BJ (cell line): Measurements from ENCODE around the gene ZNF697. TPM values are rescaled to one million over a fixed set of nuclear protein-coding genes. Genes with fewer than 3 reads are reported as not detected.
A peak's percentile ranks its signal among the peaks of the same experiment; 100 is the strongest.
"Not testable (repeated sequence)": the region's sequence is repeated elsewhere in the genome, so short reads cannot be mapped to it uniquely, and the experiment has no call there.

ENCODE experiments used
- CTCF ChIA-PET: fragments of 350-600 bp; formaldehyde crosslinking; extraction: SDS; loops from one replicate; lab custom pipeline; 2021; ENCODE audit warnings: antibody characterized with exemption, inconsistent platforms; lab: Yijun Ruan, JAX
- POLR2A ChIA-PET: fragments of 300-600 bp; sonication (Branson Sonifier 250); formaldehyde crosslinking; extraction: SDS; loops from one replicate; lab custom pipeline; 2021; ENCODE audit warnings: antibody characterized with exemption; lab: Charles Lee
- DNase-seq: peaks from one replicate; pipeline ENCODE4 v3.0.0-alpha.2; 2011; ENCODE audit warnings: low read depth
- H3K27me3 ChIP-seq: 2 replicates; pipeline ENCODE4 v1.6.0; 2011; ENCODE audit warnings: low read length; ENCODE audit not compliant: control insufficient read depth, insufficient read depth
- H3K36me3 ChIP-seq: 2 replicates; pipeline ENCODE4 v1.5.1; 2011; ENCODE audit warnings: low read length; ENCODE audit not compliant: control insufficient read depth, insufficient read depth
- H3K4me3 ChIP-seq: 2 replicates; pipeline ENCODE4 v1.5.1; 2011; ENCODE audit warnings: low read depth, mild to moderate bottlenecking, control low read depth, low read length
- CTCF ChIP-seq: IDR thresholded peaks from 2 replicates; pipeline ENCODE4 v1.5.1; 2011; ENCODE audit warnings: low read depth, mild to moderate bottlenecking, control low read depth, inconsistent platforms, low read length, moderate library complexity; ENCODE audit not compliant: insufficient read depth
- polyA minus RNA-seq: library from RNA; depleted of rRNA, polyadenylated mRNA; stranded (reverse); fragments of >200 nt; gene quantifications from 2 replicates; pipeline ENCODE4 v1.2.3, GENCODE V29; 2011; rRNA and poly(A)+ RNA removed
- polyA plus RNA-seq: library from polyadenylated mRNA; depleted of rRNA; stranded (reverse); fragments of >200 nt; gene quantifications from 2 replicates; pipeline ENCODE4 v1.2.3, GENCODE V29; 2011; rRNA removed

ZNF697 gene
- polyA plus RNA-seq, result 3.2 and 5.7 TPM in 2 replicates
- polyA minus RNA-seq, result 6.4 and 6.6 TPM in 2 replicates

DNA sequence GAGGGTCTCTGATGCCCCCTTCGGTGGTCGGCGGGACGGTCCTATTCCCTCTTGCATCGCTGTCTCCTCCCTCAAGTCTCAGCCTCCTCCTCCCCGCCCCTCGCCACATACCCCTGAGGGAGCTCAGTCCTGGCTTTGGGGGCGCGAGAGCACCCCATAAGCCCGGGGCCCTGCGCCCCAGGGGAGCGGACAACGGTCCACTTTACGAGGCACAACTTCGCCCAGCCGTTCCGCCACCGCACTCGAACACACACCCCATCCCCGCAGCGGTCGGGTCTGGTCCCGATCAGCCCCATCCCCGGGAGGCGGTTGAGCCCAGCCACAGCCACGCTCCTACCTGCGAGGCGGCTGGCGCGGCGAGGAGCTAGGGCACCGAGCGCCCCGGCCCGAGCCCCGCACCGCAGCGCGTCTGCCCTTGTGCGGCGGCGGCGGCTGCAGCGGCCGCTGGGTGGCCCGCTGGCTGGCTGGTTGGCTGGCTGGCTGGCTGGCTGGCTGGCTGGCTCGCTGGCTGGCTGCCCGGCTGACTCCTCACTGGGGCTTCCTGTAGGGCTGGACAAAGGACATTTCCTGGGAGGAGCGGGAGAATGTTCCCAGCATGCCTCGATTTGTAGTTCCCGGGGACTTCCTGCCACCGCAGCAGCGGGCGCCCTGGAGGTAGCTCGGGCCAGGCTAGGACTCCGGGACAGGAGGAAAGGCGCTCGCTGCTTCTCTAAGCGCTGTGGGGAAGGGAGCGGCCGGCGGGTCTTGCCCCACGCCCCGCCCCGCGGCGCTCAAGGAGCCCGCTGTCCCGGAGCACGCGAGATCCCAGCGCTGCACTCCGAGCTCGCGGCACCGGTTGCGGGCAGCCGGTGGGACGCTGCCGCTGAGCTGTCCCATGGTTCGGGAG, at the start of gene ZNF697:
Gene ZNF697, minus strand, starts transcription at position 533 of the 886 bp plus-strand sequence. CDS start 22,166 bp downstream, outside the sequence.
- Histone ChIP-seq H3K4me3 (peak within 1 kb of the TSS; percentile 85), H3K27me3 (no peaks in the 10 kb centered on the region), H3K36me3 (no peaks in the 10 kb centered on the region)
- ChIA-PET CTCF (interaction anchor here (0.8 to 4.4 kb wide), 13 partner anchors 9 to 36 kb away, joined by 3 to 41 read pairs (median 7); no protein-coding TSS in a partner anchor), POLR2A (interaction anchor here (0.9 kb wide), 1 partner anchor 29 kb away, joined by 4 read pairs; no protein-coding TSS in a partner anchor)
- peak; percentile 90 for DNase-seq
- peak; percentile 51; the same call in 1 of the 2 replicates for TF ChIP-seq CTCF

DNA sequence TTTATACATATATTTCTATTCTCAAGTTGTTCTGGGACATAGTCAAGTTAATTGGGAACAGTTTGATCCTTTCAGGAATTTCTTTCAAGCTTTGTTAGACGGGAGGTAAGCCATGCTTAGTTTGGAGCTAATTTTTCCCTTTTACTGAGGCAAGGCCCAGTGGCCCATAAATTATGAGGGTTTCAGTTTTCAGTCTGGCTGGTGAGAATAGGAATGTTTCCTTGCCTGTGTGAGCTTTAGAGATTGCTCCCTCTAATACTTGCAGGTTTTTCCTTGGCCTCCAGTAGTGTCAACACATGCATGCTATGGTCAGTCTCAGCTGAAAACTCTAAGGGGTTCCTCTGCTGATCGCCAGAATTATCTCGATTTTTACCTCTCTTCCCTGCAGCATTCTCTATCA, 49.5 kb upstream of the ZNF697 start:
- Histone ChIP-seq H3K36me3 (no peaks in the 10 kb centered on the region), H3K27me3 (peaks cover 3% of the 10 kb centered on the region), H3K4me3 (no peak overlapping the region)
- no peak for TF ChIP-seq CTCF
- POLR2A ChIA-PET, result no interaction called here
- no peak for DNase-seq
- CTCF ChIA-PET, result interaction anchor here (0.7 to 1.7 kb wide), 2 partner anchors 23 to 83 kb away, joined by 3 to 4 read pairs; no protein-coding TSS in a partner anchor

- H3K27me3 ChIP-seq, H3K36me3 ChIP-seq, POLR2A ChIA-PET, DNase-seq, H3K4me3 ChIP-seq: not testable (repeated sequence)
- CTCF ChIA-PET, result interaction anchor here (2.0 kb wide), 1 partner anchor 21 kb away, joined by 8 read pairs; no protein-coding TSS in a partner anchor
Measured at GRCh38 chr1:119696863-119697262, 48.8 kb upstream of the ZNF697 start.

DNA sequence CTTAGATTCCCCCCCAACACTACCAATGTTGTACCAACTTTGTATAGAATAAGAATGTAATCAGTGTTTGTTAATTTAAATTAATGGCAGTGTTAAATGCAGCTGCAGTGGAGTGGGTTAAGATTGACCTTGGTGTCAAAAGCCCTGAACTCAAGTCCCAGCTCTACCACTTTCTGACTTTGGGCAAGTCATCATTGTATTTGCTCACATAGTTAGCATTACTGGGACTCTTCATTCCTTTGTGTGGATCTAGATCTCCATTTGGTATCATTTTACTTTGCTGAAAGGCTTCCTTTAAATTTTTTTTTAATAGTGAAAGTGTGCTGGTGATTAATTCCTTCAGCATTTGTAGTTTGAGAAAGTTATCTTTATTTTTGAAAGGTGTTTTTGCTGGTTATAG, 41.4 kb upstream of the ZNF697 start:
- no peak overlapping the region for H3K4me3 ChIP-seq
- POLR2A ChIA-PET, result no interaction called here
- DNase-seq, result no peak
- H3K27me3 ChIP-seq, result no peaks in the 10 kb centered on the region
- CTCF ChIA-PET, result interaction anchor here (1.1 to 6.1 kb wide), 3 partner anchors 14 to 78 kb away, joined by 3 to 46 read pairs (median 6); no protein-coding TSS in a partner anchor
- TF ChIP-seq CTCF, result no peak
- H3K36me3 ChIP-seq, result no peaks in the 10 kb centered on the region

DNA sequence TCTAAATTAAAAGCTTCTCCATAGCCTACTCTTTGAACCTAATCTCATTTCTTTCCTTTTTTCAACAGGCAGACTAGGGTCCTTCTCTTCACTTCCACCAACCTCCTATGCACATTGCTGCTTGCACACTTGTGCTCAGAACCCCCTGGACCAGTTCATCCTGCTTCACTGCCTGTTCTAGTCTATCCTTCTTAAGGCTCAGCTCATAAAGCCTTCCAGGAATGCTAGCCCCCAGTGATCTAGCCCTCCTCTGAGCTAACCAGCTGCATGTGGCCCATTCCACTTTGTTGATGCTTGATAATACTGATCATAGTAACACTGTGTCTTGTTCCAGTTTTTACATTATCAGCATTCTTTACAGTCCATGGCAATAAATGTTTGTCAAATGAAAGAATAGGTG, 40.7 kb upstream of the ZNF697 start:
- H3K27me3 ChIP-seq, result no peaks in the 10 kb centered on the region

More for the DNA sequence above, 40.7 kb upstream of the ZNF697 start:
- ChIA-PET POLR2A (no interaction called here), CTCF (interaction anchor here (1.1 to 6.1 kb wide), 3 partner anchors 13 to 77 kb away, joined by 3 to 46 read pairs (median 6); no protein-coding TSS in a partner anchor)
- no peak for DNase-seq
- no peak overlapping the region for H3K4me3 ChIP-seq
- TF ChIP-seq CTCF, result no peak
- no peaks in the 10 kb centered on the region for H3K36me3 ChIP-seq
